A549 (cell line): ENCODE measurements around the gene OPCML. TPM values are rescaled to one million over a fixed set of nuclear protein-coding genes. Genes with fewer than 3 reads are reported as not detected.
A peak's percentile ranks its signal among the peaks of the same experiment; 100 is the strongest.

ENCODE experiments used
- ATAC-seq, 2 experiments: fragments of 200-7000 bp in 1 of 2; fragments of >200 bp in 1 of 2; cut with Nextera tagmentation in 1 of 2; cut with Tn5 transposase in 1 of 2; 3 replicates each; pipeline versions ENCODE4 v1.8.0 to v1.9.1; 2018 to 2020; ENCODE audit warnings: mild to moderate bottlenecking in 1 of 2, moderate library complexity in 1 of 2
- CTCF ChIA-PET: fragments of 300-600 bp; sonication (Branson Sonifier 250); formaldehyde crosslinking; extraction: SDS; loops from one replicate; lab custom pipeline; 2021; ENCODE audit warnings: antibody characterized with exemption, inconsistent platforms; lab: Yijun Ruan, JAX
- POLR2A ChIA-PET: fragments of 350-600 bp; formaldehyde crosslinking; extraction: SDS; loops from one replicate; lab custom pipeline; 2021; ENCODE audit warnings: antibody characterized with exemption, inconsistent platforms; lab: Yijun Ruan, JAX
- DNase-seq, 2 experiments: peaks; one replicate each; pipeline versions ENCODE4 v3.0.0 to v3.0.0-alpha.2; 2011 to 2016; ENCODE audit warnings: low read depth in 1 of 2, low spot score in 1 of 2
- FAIRE-seq: peaks from 2 replicates; lab custom pipeline; 2011; peaks lifted over from hg19 to GRCh38; lab: Jason Lieb, UNC
- H3K27ac ChIP-seq, 2 experiments: fragments of >200 bp; sonication (Bioruptor Twin); formaldehyde crosslinking; 3 replicates each; pipeline ENCODE4 v1.5.1; 2016 to 2017
- H3K4me1 ChIP-seq: fragments of >200 bp; sonication (Bioruptor Twin); formaldehyde crosslinking; 3 replicates; pipeline ENCODE4 v1.6.1; 2016
- H3K4me2 ChIP-seq: fragments of >200 bp; sonication (Bioruptor Twin); formaldehyde crosslinking; 3 replicates; pipeline ENCODE4 v1.6.1; 2016
- H3K4me3 ChIP-seq: fragments of >200 bp; sonication (Bioruptor Twin); formaldehyde crosslinking; 3 replicates; pipeline ENCODE4 v1.5.1; 2016
- H3K9me3 ChIP-seq: fragments of >200 bp; sonication (Bioruptor Twin); formaldehyde crosslinking; 3 replicates; pipeline ENCODE4 v1.6.1; 2016
- CBX2 ChIP-seq: fragments of 200-600 bp; sonication (generic); IDR thresholded peaks from 2 replicates; pipeline ENCODE4 v1.6.1; 2016; ENCODE audit warnings: low read depth, mild to moderate bottlenecking, borderline replicate concordance
- CBX8 ChIP-seq: fragments of 200-600 bp; sonication (generic); IDR thresholded peaks from 2 replicates; pipeline ENCODE4 v1.6.1; 2016
- CEBPB ChIP-seq, 2 experiments: fragments of >200 bp in 1 of 2; sonication (Bioruptor Twin) in 1 of 2; formaldehyde crosslinking in 1 of 2; IDR thresholded peaks; 2 replicates each; pipeline ENCODE4 v1.6.1; 2012 to 2016
- CHD2 ChIP-seq: fragments of 150-350 bp; IDR thresholded peaks from 2 replicates; pipeline ENCODE4 v1.6.1; 2014; ENCODE audit warnings: low read length; ENCODE audit not compliant: partially characterized antibody
- E2F6 ChIP-seq: IDR thresholded peaks from 2 replicates; pipeline ENCODE4 v1.6.1; 2012; ENCODE audit warnings: low read depth, borderline replicate concordance
- EHF ChIP-seq: fragments of 250-450 bp; sonication (Bioruptor Pico); IDR thresholded peaks from 2 replicates; pipeline ENCODE4 v1.5.0; 2020; ENCODE audit warnings: mild to moderate bottlenecking
- EHMT2 ChIP-seq: fragments of 200-600 bp; sonication (generic); IDR thresholded peaks from 2 replicates; pipeline ENCODE4 v1.6.1; 2016; ENCODE audit warnings: antibody characterized with exemption, low read depth, mild to moderate bottlenecking, moderate library complexity
- FOXS1 ChIP-seq: fragments of 250-450 bp; sonication (Bioruptor Pico); IDR thresholded peaks from 2 replicates; pipeline ENCODE4 v1.5.0; 2020; ENCODE audit warnings: mild to moderate bottlenecking, moderate library complexity
- GATA3 ChIP-seq: IDR thresholded peaks from 2 replicates; pipeline ENCODE4 v1.6.1; 2012; ENCODE audit warnings: borderline replicate concordance
- HES2 ChIP-seq: fragments of >200 bp; sonication (Bioruptor Twin); formaldehyde crosslinking; IDR thresholded peaks from 2 replicates; pipeline ENCODE4 v1.6.1; 2016
- HEYL ChIP-seq: fragments of 250-450 bp; sonication (Bioruptor Pico); IDR thresholded peaks from 2 replicates; pipeline ENCODE4 v1.8.0; 2021; ENCODE audit warnings: mild to moderate bottlenecking, moderate library complexity
- HOXA7 ChIP-seq: fragments of 250-450 bp; sonication (Bioruptor Pico); IDR thresholded peaks from 2 replicates; pipeline ENCODE4 v1.5.0; 2020; ENCODE audit warnings: mild to moderate bottlenecking, moderate library complexity
- HOXB13 ChIP-seq: fragments of 250-450 bp; sonication (Bioruptor Pico); IDR thresholded peaks from 2 replicates; pipeline ENCODE4 v1.5.0; 2020; ENCODE audit warnings: low read depth, mild to moderate bottlenecking, moderate library complexity
- HOXB5 ChIP-seq: fragments of 250-450 bp; sonication (Bioruptor Pico); IDR thresholded peaks from 2 replicates; pipeline ENCODE4 v1.5.0; 2020; ENCODE audit warnings: mild to moderate bottlenecking, moderate library complexity
- JUN ChIP-seq, 2 experiments: fragments of >200 bp; sonication (Bioruptor Twin); formaldehyde crosslinking; IDR thresholded peaks; 2 replicates in 1 of 2; 3 replicates in 1 of 2; pipeline ENCODE4 v1.6.1; 2016 to 2017
- JUNB ChIP-seq: fragments of >200 bp; sonication (Bioruptor Twin); formaldehyde crosslinking; IDR thresholded peaks from 2 replicates; pipeline ENCODE4 v1.6.1; 2016
- KDM1A ChIP-seq: fragments of 200-600 bp; sonication (generic); IDR thresholded peaks from 2 replicates; pipeline ENCODE4 v1.6.1; 2016; ENCODE audit warnings: low read depth, mild to moderate bottlenecking
- POLR2AphosphoS2 ChIP-seq: conservative IDR thresholded peaks from 2 replicates; pipeline ENCODE4 v1.6.1; 2012; ENCODE audit warnings: low read length, improper control_type of control experiment, inconsistent platforms
- RARB ChIP-seq: fragments of 250-450 bp; sonication (Bioruptor Pico); IDR thresholded peaks from 2 replicates; pipeline ENCODE4 v1.8.0; 2021; ENCODE audit warnings: mild to moderate bottlenecking, moderate library complexity
- RNF2 ChIP-seq: fragments of 200-600 bp; sonication (generic); IDR thresholded peaks from 2 replicates; pipeline ENCODE4 v1.6.1; 2016; ENCODE audit warnings: low read depth, mild to moderate bottlenecking, antibody characterized with exemption, moderate library complexity, borderline replicate concordance
- TP53 ChIP-seq: fragments of 250-450 bp; sonication (Bioruptor Pico); IDR thresholded peaks from 2 replicates; pipeline ENCODE4 v1.5.0; 2021; ENCODE audit warnings: mild to moderate bottlenecking, moderate library complexity
- ZNF302 ChIP-seq: fragments of 250-450 bp; sonication (Bioruptor Pico); IDR thresholded peaks from 2 replicates; pipeline ENCODE4 v1.9.0; 2021; ENCODE audit warnings: inconsistent platforms, mild to moderate bottlenecking, moderate library complexity
- ZSCAN20 ChIP-seq: fragments of 250-450 bp; sonication (Bioruptor Pico); IDR thresholded peaks from 2 replicates; pipeline ENCODE4 v1.8.0; 2022; ENCODE audit warnings: mild to moderate bottlenecking, moderate library complexity
- WGBS: methylation state at CpG from one replicate; pipeline ENCODE4 v1.1.6; 2017; ENCODE audit errors: missing lambda C conversion rate; 5-methylcytosine and 5-hydroxymethylcytosine counted together
- polyA plus RNA-seq, 4 experiments: library from polyadenylated mRNA; depleted of rRNA in 3 of 4; stranded (reverse); fragments of >200 nt; fragmentation: RNase III in 1 of 4; extraction: RNeasy Plus Mini Kit Qiagen cat#74134 plus additional on column Dnase treatment in 1 of 4; gene quantifications; 2 replicates in 3 of 4; 3 replicates in 1 of 4; pipeline ENCODE4 v1.2.3, GENCODE V29; 2011 to 2017
- TF ChIP-seq, protein P1 (sequence below): fragments of >200 bp; sonication (Bioruptor Twin); formaldehyde crosslinking; IDR thresholded peaks from 3 replicates; pipeline ENCODE4 v1.5.1; 2016
- TF ChIP-seq, protein P2 (sequence below): fragments of 450-650 bp; IDR thresholded peaks from 2 replicates; pipeline ENCODE4 v1.6.1; 2014; ENCODE audit warnings: antibody characterized with exemption
- TF ChIP-seq, protein P3 (sequence below): fragments of 200-600 bp; sonication (generic); IDR thresholded peaks from 2 replicates; pipeline ENCODE4 v1.6.1; 2016; ENCODE audit warnings: antibody characterized with exemption, mild to moderate bottlenecking, moderate library complexity

Gene OPCML
- polyA plus RNA-seq, 2 of the 4 experiments (the other 2 are of a cell fraction): not detected

- Histone ChIP-seq H3K4me3 (no peak overlapping the region), H3K4me1 (no peaks in the 10 kb centered on the region), H3K4me2 (no peak overlapping the region), H3K9me3 (no peaks in the 10 kb centered on the region)
- POLR2A ChIA-PET: no interaction called here
- WGBS: 6% methylated on average over 5 of the region's 5 CpGs
- TF ChIP-seq JUN (IDR thresholded peaks at IDR 0.05) (no peak), ZNF302 (no peak), CBX8 (no peak), CEBPB (IDR thresholded peaks at IDR 0.05) (no peak), FOXS1 (CRISPR knock-in tag) (no peak), KDM1A (no peak), POLR2AphosphoS2 (no peak), RARB (CRISPR knock-in tag) (no peak), GATA3 (no peak)
- TF ChIP-seq, all 56 proteins: peak for 0
- FAIRE-seq (no peak), DNase-seq (no peak), ATAC-seq (no peak)
- no peak overlapping the region for H3K27ac ChIP-seq
- CTCF ChIA-PET: no interaction called here
These were observed 360.0 kb downstream of the OPCML start for GRCh38 chr11:133172349-133172748.

- Histone ChIP-seq H3K4me1 (no peaks in the 10 kb centered on the region), H3K9me3 (no peaks in the 10 kb centered on the region), H3K4me2 (no peak overlapping the region), H3K4me3 (no peak overlapping the region), H3K27ac (no peak overlapping the region)
- ChIA-PET CTCF (no interaction called here), POLR2A (no interaction called here)
- FAIRE-seq (no peak), DNase-seq (no peak), ATAC-seq (no peak)
- TF ChIP-seq CBX2 (no peak), JUNB (no peak), HOXB13 (CRISPR knock-in tag) (no peak), ZSCAN20 (no peak), HOXB5 (CRISPR knock-in tag) (no peak)
- WGBS: 0% methylated on average over 4 of the region's 4 CpGs
These were observed 360.9 kb downstream of the OPCML start for GRCh38 chr11:133171374-133171773.

DNA sequence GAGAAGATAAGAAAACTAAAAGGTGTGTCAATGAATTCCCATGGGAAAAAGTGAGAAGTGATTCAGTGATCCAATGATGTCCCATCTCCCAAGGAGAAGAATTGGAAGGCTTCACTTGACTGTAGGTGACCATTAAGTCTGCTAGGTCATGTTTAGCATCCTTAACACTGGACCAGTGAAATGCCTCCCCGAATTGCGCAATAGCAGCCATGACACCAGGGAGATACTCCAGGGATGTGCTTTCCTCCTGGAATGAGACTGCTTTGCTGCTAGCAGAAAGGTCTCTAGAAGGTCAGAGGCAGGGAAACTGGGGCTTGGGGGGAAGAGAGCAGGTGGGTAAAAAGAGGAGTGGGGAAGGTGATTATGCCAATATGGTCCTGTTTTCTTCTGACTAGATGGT, 364.3 kb downstream of the OPCML start:
- FAIRE-seq (no peak), ATAC-seq (no peak), DNase-seq (no peak)
- ChIA-PET CTCF (no interaction called here), POLR2A (no interaction called here)
- Histone ChIP-seq H3K4me1 (no peaks in the 10 kb centered on the region), H3K27ac (no peak overlapping the region), H3K4me3 (no peak overlapping the region), H3K9me3 (no peaks in the 10 kb centered on the region), H3K4me2 (no peak overlapping the region)
- 0% methylated on average over 2 of the region's 2 CpGs for WGBS
- no peak for TF ChIP-seq EHF (CRISPR knock-in tag)
- TF ChIP-seq CEBPB (IDR thresholded peaks at IDR 0.05): peak in 1 of 2 experiments; percentile 62; a peak in 2 of 4 replicates
- TF ChIP-seq, all 56 proteins: peak for 1

GRCh38 chr11:133166662-133167061, 365.6 kb downstream of the OPCML start:
- no peaks in the 10 kb centered on the region for H3K9me3 ChIP-seq
- no peaks in the 10 kb centered on the region for H3K4me1 ChIP-seq
- no peak for ATAC-seq
- H3K27ac ChIP-seq: no peak overlapping the region
- 50% methylated on average over 3 of the region's 3 CpGs for WGBS
- H3K4me2 ChIP-seq: no peak overlapping the region
- no peak for FAIRE-seq
- H3K4me3 ChIP-seq: no peak overlapping the region
- ChIA-PET POLR2A (no interaction called here), CTCF (no interaction called here)
- DNase-seq: no peak
- TF ChIP-seq, protein P1, sequence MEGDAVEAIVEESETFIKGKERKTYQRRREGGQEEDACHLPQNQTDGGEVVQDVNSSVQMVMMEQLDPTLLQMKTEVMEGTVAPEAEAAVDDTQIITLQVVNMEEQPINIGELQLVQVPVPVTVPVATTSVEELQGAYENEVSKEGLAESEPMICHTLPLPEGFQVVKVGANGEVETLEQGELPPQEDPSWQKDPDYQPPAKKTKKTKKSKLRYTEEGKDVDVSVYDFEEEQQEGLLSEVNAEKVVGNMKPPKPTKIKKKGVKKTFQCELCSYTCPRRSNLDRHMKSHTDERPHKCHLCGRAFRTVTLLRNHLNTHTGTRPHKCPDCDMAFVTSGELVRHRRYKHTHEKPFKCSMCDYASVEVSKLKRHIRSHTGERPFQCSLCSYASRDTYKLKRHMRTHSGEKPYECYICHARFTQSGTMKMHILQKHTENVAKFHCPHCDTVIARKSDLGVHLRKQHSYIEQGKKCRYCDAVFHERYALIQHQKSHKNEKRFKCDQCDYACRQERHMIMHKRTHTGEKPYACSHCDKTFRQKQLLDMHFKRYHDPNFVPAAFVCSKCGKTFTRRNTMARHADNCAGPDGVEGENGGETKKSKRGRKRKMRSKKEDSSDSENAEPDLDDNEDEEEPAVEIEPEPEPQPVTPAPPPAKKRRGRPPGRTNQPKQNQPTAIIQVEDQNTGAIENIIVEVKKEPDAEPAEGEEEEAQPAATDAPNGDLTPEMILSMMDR: no peak
- TF ChIP-seq HEYL: no peak
- no peak for TF ChIP-seq ZSCAN20
- TF ChIP-seq HOXB13 (CRISPR knock-in tag): no peak
- no peak for TF ChIP-seq CHD2
- no peak for TF ChIP-seq EHMT2
- no peak for TF ChIP-seq TP53 (CRISPR knock-in tag)
- no peak for TF ChIP-seq E2F6
- TF ChIP-seq HES2: no peak
- TF ChIP-seq RNF2: no peak
- TF ChIP-seq JUNB: no peak
- TF ChIP-seq, protein P2, sequence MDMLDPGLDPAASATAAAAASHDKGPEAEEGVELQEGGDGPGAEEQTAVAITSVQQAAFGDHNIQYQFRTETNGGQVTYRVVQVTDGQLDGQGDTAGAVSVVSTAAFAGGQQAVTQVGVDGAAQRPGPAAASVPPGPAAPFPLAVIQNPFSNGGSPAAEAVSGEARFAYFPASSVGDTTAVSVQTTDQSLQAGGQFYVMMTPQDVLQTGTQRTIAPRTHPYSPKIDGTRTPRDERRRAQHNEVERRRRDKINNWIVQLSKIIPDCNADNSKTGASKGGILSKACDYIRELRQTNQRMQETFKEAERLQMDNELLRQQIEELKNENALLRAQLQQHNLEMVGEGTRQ: no peak
- no peak for TF ChIP-seq HOXA7 (CRISPR knock-in tag)
- TF ChIP-seq, protein P3, sequence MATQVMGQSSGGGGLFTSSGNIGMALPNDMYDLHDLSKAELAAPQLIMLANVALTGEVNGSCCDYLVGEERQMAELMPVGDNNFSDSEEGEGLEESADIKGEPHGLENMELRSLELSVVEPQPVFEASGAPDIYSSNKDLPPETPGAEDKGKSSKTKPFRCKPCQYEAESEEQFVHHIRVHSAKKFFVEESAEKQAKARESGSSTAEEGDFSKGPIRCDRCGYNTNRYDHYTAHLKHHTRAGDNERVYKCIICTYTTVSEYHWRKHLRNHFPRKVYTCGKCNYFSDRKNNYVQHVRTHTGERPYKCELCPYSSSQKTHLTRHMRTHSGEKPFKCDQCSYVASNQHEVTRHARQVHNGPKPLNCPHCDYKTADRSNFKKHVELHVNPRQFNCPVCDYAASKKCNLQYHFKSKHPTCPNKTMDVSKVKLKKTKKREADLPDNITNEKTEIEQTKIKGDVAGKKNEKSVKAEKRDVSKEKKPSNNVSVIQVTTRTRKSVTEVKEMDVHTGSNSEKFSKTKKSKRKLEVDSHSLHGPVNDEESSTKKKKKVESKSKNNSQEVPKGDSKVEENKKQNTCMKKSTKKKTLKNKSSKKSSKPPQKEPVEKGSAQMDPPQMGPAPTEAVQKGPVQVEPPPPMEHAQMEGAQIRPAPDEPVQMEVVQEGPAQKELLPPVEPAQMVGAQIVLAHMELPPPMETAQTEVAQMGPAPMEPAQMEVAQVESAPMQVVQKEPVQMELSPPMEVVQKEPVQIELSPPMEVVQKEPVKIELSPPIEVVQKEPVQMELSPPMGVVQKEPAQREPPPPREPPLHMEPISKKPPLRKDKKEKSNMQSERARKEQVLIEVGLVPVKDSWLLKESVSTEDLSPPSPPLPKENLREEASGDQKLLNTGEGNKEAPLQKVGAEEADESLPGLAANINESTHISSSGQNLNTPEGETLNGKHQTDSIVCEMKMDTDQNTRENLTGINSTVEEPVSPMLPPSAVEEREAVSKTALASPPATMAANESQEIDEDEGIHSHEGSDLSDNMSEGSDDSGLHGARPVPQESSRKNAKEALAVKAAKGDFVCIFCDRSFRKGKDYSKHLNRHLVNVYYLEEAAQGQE: no peak
- no peak for TF ChIP-seq JUN (IDR thresholded peaks at IDR 0.05)
